ENCODE results near the gene HIBCH.
A peak's percentile ranks its signal among the peaks of the same experiment; 100 is the strongest.
"Not testable (repeated sequence)": the region's sequence is repeated elsewhere in the genome, so short reads cannot be mapped to it uniquely, and the experiment has no call there.

HIBCH gene, protein sequence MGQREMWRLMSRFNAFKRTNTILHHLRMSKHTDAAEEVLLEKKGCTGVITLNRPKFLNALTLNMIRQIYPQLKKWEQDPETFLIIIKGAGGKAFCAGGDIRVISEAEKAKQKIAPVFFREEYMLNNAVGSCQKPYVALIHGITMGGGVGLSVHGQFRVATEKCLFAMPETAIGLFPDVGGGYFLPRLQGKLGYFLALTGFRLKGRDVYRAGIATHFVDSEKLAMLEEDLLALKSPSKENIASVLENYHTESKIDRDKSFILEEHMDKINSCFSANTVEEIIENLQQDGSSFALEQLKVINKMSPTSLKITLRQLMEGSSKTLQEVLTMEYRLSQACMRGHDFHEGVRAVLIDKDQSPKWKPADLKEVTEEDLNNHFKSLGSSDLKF

GRCh38 chr2:190319555-190320498, at the start of gene HIBCH:
TSS of gene HIBCH (minus strand) at chr2:190319826. CDS start at chr2:190319750, 76 bp downstream.
- peak; percentile 90 for DNase-seq (ENCODE audit: low spot score)

DNA sequence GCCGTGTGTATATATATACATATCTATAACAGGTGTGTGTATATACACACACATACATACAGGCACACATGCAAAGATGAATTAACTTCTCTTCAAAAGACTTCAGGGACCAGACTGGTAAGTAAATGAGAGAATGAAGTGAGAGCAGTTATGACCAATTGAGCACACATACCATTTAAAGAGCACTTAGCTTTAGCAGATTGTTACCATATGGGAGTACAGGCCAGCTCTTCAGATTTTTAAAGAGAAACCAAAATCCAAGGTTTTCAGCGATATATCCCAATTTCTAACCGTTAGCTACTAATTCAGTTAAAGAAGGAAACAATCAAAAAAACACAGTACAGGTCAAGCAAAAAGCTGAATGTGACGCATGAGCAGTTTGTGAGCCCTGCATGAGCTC, 47.5 kb upstream of the HIBCH start:
- DNase-seq (ENCODE audit: low spot score), result no peak

- DNase-seq (ENCODE audit: low spot score), result no peak
Measured at GRCh38 chr2:190366248-190366753, 46.7 kb upstream of the HIBCH start.

GRCh38 chr2:190365499-190366204, 46.0 kb upstream of the HIBCH start:
- DNase-seq (ENCODE audit: low spot score), result no peak

DNA sequence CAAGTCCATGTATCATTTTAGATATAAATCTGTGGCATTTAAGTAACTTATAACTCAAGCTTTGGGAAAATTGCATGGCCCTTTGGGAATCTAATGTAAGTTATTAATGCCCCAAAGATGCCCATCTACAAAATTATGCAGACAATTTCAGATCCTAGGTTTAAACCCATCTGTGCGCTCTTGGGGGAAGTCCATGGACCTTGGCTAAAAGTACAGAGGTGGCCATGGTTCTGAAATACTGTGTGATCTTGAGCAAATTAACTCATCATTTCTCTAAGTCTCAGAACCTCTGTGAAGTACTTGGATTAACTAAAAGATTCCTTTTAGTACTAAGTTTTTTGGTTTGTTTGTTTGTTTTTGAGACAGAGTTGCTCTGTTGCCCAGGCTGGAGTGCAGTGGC, 43.3 kb upstream of the HIBCH start:
- no peak for DNase-seq (ENCODE audit: low spot score)

DNA sequence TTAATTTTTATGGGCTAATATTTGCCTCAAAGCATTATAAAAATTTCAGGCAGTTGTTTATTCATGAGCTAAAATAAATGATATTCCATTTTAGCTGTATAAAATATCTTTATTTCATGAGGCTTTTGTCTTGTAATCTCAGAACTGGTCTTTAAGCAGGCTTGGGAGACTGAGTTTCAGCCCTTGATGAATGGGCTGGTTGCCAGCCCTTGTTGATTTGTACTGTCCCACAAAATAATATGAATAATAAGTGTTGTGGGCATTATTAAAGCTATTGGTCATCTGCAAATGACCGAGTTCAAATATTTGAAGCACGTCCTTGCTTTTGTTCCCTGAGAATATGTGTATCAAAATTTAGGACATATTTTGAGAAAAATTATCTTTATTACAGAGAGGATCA, 41.9 kb upstream of the HIBCH start:
- DNase-seq (ENCODE audit: low spot score), result no peak

- no peak for DNase-seq (ENCODE audit: low spot score)
Measured at GRCh38 chr2:190360965-190361364, 41.3 kb upstream of the HIBCH start.

- DNase-seq (ENCODE audit: low spot score), result no peak
Measured at GRCh38 chr2:190360561-190360960, 40.9 kb upstream of the HIBCH start.

- not testable (repeated sequence) for DNase-seq (ENCODE audit: low spot score)
Measured at GRCh38 chr2:190358655-190359448, 39.2 kb upstream of the HIBCH start.

DNA sequence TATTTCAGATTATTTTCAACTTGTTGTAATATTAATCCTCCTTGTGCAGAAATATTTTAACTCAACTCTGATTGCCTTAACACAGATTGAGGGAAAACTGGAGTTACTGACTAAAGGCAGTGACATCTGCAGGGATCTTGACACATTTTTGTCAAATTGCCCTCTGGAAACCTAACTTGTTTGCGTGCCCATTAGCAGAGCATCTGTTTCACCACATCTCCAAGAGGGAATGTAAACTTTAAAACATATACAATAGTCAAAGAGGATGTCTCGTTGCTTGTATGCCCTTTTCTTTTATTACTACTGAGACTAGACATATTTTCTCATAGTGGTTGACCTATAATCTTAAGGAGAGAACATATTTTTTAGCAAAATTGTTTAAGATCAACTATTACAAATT, 38.0 kb upstream of the HIBCH start:
- no peak for DNase-seq (ENCODE audit: low spot score)

GRCh38 chr2:190355968-190356644, 36.5 kb upstream of the HIBCH start:
- no peak for DNase-seq (ENCODE audit: low spot score)

GRCh38 chr2:190354003-190354690, 34.5 kb upstream of the HIBCH start:
- no peak for DNase-seq (ENCODE audit: low spot score)

DNA sequence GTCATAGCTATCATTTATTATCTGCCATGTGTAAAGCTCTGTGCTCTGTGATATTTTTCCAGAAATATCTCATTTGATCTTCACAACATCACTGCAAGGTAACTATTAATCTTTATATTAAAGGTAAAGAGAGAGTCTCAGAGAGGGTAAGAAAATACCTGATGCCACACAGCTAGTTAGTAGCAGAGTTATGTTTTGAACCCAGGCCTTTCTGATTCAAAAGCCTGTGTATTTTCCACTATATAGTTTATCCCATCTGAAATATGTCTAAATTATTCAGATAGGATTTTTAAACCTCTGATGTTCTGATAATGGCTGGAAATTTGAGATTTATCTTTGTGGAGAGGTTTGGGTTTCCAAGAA, 33.9 kb upstream of the HIBCH start:
- DNase-seq (ENCODE audit: low spot score), result no peak

DNA sequence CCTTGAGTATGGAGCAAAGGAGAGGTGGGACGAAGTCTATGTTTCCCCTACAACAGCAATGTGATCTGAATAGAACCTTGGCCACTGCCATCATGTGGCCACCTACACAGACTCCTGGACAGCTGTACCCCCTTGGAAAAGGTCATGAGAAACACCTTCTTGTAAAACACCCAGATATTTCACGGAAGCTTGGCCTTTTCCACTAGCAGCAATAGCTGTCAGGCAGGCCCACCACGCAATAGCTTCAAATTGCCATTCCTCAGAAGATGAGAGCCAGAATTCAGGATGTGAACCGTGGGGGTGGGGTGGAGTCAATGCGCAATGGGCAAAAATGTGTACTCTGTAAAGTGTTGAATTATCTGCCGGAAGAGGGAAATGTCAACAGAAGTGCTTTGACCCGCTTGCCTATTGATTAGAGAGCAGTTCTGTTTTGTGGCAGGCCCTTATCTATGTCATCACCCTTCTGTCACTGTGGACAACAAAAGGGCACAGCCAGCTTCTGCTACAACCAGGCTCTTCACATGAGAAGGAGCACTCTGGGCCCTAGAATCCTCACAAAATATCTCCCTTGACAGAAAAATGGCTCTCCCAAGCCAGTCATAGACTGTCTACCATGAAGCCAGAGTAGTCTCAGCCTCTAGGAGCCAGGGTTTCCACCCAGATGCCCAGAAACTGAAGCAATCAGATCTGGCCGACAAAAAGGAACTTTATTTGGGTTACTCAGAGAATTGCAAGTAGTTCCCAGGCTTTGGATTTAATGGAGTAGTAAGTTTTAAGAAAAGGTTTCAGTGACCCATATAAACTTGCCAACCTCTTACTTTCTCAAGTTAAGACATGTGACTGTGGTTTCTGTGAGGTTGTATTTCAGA, 33.3 kb upstream of the HIBCH start:
- no peak for DNase-seq (ENCODE audit: low spot score)

DNA sequence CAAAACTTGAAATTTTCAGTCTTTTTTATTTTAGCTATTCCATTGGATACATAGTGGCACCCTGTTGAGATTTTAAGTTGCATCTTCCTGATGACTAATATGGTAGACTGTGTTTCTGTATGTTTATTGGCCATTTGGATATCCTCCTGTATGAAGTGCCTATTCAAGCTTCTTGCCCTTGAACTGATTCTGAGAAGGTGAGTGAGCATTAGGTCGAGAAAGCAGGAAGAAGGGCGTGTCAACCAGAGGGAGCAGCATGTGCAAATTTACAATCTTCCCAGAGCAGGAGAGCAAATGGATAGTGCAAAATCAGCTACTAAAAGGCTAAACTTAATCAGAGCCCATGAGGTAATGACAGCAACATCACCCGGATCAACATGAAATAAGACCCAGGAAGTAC, 32.3 kb upstream of the HIBCH start:
- no peak for DNase-seq (ENCODE audit: low spot score)

DNA sequence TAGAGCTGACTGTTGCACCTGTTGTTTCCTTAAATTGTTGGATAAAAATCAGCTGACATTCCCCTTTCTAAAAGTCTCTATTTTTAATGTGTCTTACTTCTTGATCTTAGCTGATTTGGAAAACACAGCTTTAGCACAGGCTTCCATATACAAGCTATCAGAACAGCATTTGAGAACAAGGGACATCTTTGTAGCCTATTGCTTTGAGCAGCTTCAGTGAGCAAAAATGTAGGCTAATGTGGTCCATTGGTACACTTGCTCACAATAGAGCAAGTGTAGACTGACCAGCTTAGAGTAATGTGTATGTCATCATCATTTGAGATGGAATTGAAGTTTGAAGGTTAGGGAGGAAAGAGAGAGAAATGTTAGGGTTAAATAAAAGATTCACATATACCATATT, 30.7 kb upstream of the HIBCH start:
- DNase-seq (ENCODE audit: low spot score), result no peak

GRCh38 chr2:190344276-190344827, 24.7 kb upstream of the HIBCH start:
- no peak for DNase-seq (ENCODE audit: low spot score)

DNA sequence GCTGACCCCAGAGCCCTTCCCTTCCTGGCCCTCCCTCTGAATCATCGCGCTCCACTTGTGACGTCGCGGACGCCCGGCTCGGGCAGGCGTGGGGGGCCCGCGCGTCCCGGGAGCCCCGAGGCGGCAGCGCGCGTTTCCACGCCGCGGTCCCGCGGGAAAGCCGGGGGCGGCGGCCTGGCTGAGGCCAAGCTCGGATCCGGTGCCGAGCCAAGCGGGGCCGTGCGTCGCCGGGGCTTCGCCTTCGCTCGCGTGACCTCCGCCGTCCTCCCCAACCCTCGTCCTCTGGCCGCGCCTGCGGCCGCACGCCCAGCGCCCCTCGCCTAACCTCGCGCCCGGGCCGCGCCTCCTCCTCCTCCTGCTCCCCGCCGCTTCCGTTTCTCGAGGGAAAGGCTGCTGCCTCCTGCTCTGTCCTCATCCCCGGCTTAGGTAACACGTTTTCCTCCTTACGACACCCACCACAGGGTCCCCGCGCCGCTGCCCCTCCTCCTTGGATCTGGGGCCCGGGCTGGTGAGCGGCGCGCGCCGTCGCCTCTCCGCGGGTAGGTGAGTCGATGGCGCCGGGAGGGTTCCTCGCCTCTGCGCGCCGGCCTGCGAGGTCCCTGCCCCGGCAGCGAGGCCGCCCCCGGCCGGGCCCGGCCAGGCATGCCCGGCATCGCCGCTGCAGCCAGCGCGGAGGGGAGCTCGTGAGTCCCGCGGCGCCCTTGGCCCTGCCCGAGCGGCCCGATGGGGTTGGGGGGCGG, 24.1 kb upstream of the HIBCH start, which contains the start of gene INPP1:
TSS of gene INPP1 (plus strand) at position 54 of the 740 bp plus-strand sequence. CDS start 16,514 bp downstream, outside the sequence.
- peak; percentile 46 for DNase-seq (ENCODE audit: low spot score)
